GM18870 (cell line): ENCODE results near the gene OR2A5.
"Not testable (repeated sequence)": the region's sequence is repeated elsewhere in the genome, so short reads cannot be mapped to it uniquely, and the experiment has no call there.

ENCODE experiments used
- ATAC-seq: cut with Tn5 transposase; IDR thresholded peaks from one replicate; pipeline ENCODE4 v1.9.1; 2021; ENCODE audit warnings: moderate library complexity; ENCODE audit not compliant: unreplicated experiment

OR2A5 gene

GRCh38 chr7:144032985-144033709 lies 15.6 kb upstream of the OR2A5 start:
- no peak for ATAC-seq

- no peak for ATAC-seq
Measured at GRCh38 chr7:144035385-144035784, 13.4 kb upstream of the OR2A5 start.

DNA sequence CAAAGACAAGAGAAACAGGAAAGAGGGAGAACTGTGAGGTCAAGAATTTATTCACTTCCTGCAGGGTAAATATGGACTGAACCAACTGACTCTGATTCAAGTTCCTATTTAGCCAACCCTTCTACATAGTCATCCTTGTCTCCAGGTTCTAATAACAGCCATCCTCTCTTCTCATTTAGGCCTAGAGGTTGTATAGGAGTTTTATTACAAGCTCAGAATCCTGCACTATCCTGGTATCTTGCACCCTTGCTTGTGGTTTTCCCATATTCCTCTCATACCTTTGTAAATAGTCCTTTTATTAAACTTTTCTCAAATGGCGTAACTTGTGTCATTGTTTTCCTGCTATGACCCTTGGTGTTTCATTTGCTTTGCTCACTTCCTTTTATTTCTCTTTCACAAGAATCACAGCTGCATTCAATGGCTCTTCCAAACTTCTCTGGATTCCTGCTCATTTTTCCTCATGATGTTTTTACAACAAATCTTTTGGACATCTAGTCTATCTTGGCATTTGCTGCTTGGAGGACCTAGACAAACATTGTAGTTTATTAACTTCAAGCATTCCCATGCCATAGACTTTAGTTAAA lies 12.4 kb upstream of the OR2A5 start:
- ATAC-seq = no peak

DNA sequence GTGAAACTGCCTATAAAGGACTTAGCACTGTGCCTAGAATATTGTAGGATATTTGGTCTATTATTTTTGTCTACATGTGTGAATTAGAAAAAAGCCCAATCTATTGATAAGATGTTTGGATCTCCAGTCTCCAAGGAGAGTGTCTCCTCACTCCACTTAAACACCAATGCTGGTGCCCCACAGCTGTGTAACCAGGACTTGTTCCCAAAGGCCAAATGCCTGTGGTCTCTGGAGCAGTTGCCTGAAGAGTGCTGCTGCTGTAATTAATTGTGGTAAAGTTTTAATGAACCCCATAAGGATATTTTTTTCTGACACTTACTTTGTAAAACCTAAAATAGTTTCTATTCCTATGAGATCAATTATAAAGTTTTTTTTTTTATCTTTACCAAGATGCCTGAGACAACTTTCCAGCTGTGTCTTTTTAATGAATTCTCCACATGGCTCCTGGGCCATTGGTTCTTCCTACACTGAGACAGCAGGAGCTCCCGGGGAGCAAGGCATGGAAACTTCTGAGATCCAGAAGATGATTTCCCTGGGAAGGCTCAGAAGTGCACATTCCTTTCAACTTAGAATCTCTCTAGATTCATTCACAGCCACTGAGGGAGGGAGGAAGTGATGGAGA lies 11.2 kb upstream of the OR2A5 start:
- ATAC-seq = no peak

DNA sequence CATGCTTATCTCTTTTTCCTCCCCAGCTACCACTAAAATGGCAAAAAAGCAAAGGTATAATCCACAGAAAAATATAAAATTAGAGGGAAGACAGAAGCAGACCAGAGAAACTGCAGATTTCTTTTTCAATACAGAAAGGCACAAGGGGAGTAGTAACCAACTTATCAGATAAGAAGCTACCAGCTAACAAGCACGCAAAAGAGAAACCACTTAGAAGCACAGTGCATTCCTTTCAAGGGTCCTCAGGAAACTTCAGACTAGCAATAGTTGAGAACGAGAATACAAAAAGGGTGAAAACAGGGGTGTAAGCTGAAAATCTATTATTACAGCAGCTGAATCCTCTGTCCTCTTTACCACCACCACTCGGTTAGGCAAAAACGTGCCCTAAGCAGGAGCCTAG lies 9.9 kb upstream of the OR2A5 start:
- ATAC-seq = no peak

DNA sequence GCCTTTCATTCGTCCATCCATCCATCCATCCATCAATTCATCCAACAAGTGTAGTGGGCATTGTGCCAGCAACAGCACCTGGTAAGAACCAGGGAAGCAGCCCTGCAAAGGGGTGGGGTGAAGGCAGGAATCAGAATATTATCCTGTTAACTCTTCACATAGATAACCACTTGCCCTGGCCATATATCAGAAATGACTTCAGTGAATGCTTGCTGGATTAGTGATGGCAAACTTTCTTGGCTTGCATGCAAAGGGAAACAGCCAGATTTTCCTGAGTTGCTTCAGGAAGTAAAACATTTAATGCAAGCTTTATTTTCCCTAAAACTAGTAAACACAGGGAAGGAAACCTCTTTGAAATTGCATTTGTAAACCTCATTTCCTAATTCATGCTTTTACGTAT lies 743 bp downstream of the OR2A5 start:
- no peak for ATAC-seq

DNA sequence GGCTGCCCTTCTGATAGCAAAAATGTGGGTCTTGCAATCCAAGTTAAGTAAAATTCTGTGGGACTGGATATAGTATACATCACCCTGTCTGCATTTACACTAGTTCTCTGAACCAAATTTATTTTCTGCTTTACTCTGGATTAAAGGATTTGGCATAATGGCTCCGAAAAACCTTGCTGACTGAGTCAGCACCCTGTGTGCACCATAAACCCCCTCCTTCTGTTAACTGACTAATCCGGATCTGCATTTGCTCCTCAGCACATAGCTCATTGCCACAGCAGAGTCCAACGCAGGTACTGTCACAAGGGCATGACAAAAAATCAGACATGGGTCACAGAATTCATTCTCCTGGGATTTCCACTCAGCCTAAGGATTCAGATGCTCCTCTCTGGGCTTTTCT lies 1.3 kb downstream of the OR2A5 start:
- no peak for ATAC-seq

GRCh38 chr7:144050884-144051283 lies 2.1 kb downstream of the OR2A5 start:
- not testable (repeated sequence) for ATAC-seq

DNA sequence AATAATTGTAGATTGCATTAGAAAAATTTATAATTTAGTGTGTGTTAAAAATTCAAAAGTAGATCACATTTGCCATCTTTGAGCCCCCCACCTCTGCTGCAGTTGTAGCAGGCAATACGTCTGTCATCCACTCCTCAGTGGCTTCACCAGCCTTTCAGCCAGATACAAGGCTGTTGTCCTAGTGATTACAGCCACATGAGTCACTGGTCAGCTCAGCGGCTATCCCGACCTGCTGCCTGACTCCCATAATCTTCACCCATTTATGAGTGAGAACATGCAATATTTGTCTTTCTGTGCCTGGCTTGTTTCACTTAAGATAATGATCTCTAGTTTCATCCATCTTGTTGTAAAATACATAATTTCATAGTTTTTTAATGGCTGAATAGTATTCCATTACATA lies 9.2 kb downstream of the OR2A5 start:
- ATAC-seq = no peak

DNA sequence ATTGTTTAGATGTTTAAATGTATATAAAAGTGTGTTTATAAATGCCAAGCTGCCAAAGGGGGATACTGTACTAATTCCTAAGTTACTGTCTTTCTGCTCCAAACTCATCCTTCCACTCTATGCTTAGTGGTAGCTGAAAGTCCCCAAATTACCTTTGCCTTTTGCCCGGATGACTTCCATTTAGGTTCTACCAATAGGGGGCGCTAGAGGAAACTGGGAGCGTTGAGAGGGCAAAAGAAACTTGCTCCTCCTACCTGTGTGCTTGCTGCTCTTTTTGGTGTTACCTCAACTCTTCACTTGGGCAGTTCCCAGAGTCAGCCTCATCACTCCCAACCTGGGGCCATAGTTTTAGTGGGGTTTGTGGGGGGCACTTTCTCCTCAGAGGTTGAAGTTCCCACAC lies 15.0 kb downstream of the OR2A5 start:
- no peak for ATAC-seq

DNA sequence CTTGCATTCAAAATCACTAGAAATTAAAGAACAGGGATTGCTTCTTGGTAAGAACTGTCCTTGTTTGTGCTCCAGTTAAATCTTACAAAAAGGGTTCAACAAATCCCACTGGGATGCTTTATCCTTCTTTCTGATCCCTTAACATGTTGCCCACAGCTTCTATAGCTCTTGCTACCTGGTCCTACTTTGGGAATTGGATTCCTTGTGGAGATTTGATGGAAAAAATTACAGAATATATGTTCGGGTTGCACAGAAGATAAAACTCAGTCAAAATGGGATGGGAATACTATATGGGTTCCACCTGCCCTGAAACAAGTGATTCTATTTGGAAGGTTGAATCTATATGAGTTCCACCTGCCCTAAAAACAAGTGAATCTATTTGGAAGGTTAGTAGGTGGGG lies 20.8 kb downstream of the OR2A5 start, which contains the start of gene OR2A25:
Gene OR2A25 (plus strand): TSS at position 301 of the 400 bp plus-strand sequence. CDS start 4,409 bp downstream, outside the sequence.
- no peak for ATAC-seq

DNA sequence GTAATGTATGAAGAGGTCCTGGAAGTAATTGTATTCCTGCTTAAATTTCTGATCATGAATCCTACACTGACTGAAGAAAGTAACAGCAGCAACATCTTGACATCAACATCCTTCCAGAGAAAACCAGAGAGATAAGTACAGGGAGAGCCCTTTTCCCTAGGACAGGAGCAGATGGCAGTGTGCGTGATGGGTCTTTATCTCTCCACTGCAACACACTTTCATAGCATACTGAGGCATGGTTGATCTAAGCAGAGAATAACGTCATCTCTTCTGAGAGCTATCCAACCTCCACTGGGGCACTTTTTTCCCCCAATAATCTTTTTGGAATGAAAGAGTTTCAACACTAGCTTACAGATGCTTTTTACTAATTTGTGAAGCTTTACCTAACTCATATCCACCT lies 21.2 kb downstream of the OR2A5 start:
- no peak for ATAC-seq

GRCh38 chr7:144074374-144074773 lies 25.6 kb downstream of the OR2A5 start:
- ATAC-seq = no peak

DNA sequence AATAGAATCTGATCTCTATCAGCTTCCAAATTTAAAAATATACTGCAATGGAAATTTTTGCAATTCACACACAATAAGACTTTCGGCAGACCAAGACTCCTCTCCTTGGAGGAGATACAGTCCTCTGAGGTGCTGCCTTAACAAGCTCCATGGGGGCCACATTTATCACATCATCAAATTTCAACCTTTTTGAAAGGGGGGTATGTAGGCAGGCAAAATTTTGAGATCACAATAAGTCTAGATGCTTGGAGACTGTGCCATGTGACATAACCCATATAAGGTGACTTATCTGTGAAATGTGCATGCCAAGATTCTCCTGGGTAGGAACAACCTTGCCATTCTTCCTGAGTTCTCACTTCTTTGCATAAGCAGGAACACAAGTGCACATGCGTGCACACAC lies 37.2 kb downstream of the OR2A5 start, which contains the start of gene OR2A12:
Gene OR2A12 (plus strand): TSS at position 301 of the 400 bp plus-strand sequence. CDS start 8,830 bp downstream, outside the sequence.
- no peak for ATAC-seq

DNA sequence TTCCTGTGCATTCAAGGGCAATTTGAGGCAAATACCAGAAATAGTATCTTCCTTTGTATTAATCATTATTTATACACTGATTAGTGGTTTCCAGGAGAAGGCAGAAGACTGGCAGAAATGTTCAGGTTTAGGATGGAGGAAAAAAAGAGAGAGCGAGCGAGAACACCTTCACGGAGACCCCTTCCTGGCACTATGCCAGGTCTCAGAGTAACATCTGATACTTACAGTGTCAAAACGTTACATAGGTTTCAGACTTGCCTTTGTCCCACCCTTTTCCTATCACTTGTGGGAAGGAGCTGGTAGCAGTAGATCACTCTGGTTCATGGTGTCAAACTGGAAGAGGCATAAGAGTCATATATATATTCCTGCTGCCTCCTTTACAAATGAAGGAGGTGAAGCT lies 38.0 kb downstream of the OR2A5 start:
- ATAC-seq = no peak

DNA sequence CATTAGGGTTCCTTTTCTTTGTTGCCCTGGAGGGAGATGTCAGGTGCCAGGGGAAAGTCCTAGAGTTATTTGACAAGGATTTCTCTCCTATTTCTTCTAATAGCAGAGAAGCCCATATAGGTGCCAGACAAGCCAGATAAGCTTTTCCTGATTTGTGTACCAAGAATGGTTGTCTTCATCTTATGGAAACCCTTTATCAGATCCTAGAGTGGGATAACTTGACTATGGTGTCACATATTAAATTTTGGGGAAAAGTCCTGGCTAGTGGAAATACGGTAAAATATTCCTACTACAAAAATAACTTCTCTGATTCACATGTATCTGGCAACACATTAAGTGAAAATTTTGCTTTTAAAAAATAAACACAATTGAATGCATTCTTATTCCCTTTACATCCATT lies 38.5 kb downstream of the OR2A5 start:
- no peak for ATAC-seq

- no peak for ATAC-seq
Measured at GRCh38 chr7:144090667-144091066, 41.9 kb downstream of the OR2A5 start.

DNA sequence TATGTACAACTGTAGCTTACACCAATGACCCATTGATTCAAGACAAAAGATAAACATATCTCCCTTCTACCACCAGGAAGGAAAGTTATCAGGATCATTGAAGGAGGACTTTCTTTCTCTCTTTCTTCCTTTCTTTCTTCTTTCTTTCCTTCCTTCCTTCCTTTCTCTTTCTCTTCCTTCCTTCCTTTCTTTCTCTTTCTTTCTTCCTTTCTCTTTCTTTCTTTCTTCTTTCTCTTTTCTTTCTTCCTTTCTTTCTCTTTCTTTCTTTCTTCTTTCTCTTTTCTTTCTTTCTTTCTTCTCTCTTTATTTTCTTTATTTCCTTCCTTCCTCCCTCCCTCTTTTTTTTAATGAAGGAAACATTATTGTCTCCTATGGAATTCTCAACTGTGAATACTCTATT lies 50.0 kb downstream of the OR2A5 start:
- ATAC-seq = no peak

- ATAC-seq = no peak
Measured at GRCh38 chr7:144100607-144101006, 51.9 kb downstream of the OR2A5 start.

GRCh38 chr7:144102041-144102440 lies 53.3 kb downstream of the OR2A5 start:
- ATAC-seq = no peak

GRCh38 chr7:144105211-144105610 lies 56.5 kb downstream of the OR2A5 start:
- ATAC-seq = no peak
